ENCODE data around the gene TGFBR3. TPM values are rescaled to one million over a fixed set of nuclear protein-coding genes. Genes with fewer than 3 reads are reported as not detected.

TGFBR3 gene
- total and polyA plus RNA-seq, 2 of the 4 experiments (the other 2 are of a cell fraction), result 3.0 to 11.3 TPM

DNA sequence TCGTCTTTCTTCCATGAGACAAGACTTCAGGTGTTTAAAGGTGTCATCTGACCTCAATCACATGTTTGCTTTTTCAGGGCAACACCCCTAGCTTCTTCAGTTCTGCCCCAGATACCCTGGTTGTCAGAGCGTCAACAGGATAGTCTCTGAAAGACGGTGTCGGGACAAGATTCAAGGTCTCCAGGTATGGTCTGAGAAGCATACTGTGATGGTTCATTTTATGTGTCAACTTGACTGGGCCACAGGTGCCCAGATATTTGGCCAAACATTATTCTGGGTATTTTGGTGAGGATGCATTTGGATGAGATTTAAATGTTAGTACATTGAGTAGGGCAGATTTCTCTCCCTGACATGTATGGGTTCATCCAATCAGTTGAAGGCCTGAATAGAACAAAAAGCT lies 148.3 kb downstream of the TGFBR3 start:
- Histone ChIP-seq H4K8ac (ENCODE audit: low read depth in 2 of 2, low read length in 2 of 2) (0 out of 4 replicates have a peak overlapping the region, but pooled peaks of 1 of the 2 experiments have one; percentile 10), H2BK15ac (ENCODE audit: low read depth, low read length) (peak overlapping the region; percentile 55; the same call in 1 of the 3 replicates), H3K79me1 (ENCODE audit: low read depth in 1 of 2, low read length in 2 of 2) (peaks cover 0 to 7% of the 10 kb centered on the region in 2 experiments; a peak in 1 of 4 replicates), H2BK5ac (ENCODE audit: low read depth, low read length, poor library complexity, severe bottlenecking) (peak overlapping the region; percentile 10), H4K5ac (ENCODE audit: low read depth, low read length) (peak overlapping the region; percentile 54), H2AK5ac (ENCODE audit: low read depth, low read length) (peak overlapping the region; percentile 6; the same call in 1 of the 2 replicates), H4K20me1 (ENCODE audit: insufficient read depth, low read length) (no peaks in the 10 kb centered on the region), H3K4me2 (ENCODE audit: low read depth, low read length) (no peak overlapping the region), H3K56ac (ENCODE audit: extremely low read depth, insufficient read depth, low read length) (0 out of 2 replicates have a peak overlapping the region, but pooled peaks have one; percentile 14), H3K27ac (ENCODE audit: insufficient read depth, low read length) (peak overlapping the region; percentile 13; the same call in 1 of the 2 replicates), H2BK120ac (ENCODE audit: low read depth, low read length) (peak overlapping the region; percentile 77), H3K4me1 (ENCODE audit: control insufficient read depth, insufficient read depth, low read length) (peaks cover 13% of the 10 kb centered on the region), H3K4me3 (ENCODE audit: insufficient read depth, low read depth, low read length) (no peak overlapping the region), H3K18ac (ENCODE audit: low read depth, low read length) (peak overlapping the region; percentile 72; the same call in 1 of the 2 replicates), H2AFZ (replicated peaks; ENCODE audit: low read length, poor library complexity) (no peak overlapping the region), H4K91ac (ENCODE audit: insufficient read depth, low read depth, low read length) (peak overlapping the region; percentile 63; the same call in 1 of the 2 replicates), H3K9me3 (ENCODE audit: control insufficient read depth, insufficient read depth, low read length) (no peaks in the 10 kb centered on the region), H3K23ac (ENCODE audit: low read depth, low read length) (0 out of 2 replicates have a peak overlapping the region, but pooled peaks have one; percentile 16), H3K14ac (replicated peaks; ENCODE audit: low read depth, low read length) (peak overlapping the region; percentile 46; the same call in 1 of the 2 replicates), H3K27me3 (ENCODE audit: control insufficient read depth, insufficient read depth, low read length) (no peaks in the 10 kb centered on the region), H3K9ac (ENCODE audit: low read depth, low read length) (no peak overlapping the region), H3K9me1 (ENCODE audit: insufficient read depth, low read length) (peaks cover 16% of the 10 kb centered on the region), H2BK20ac (ENCODE audit: low read depth, low read length) (peak overlapping the region; percentile 63), H2AK9ac (replicated peaks; ENCODE audit: low read depth, low read length, poor library complexity) (no peak overlapping the region), H3K4ac (ENCODE audit: low read depth, low read length) (peak overlapping the region; percentile 67), H3K36me3 (ENCODE audit: control insufficient read depth, insufficient read depth, low read length) (peaks cover 9% of the 10 kb centered on the region)
- ChIA-PET CTCF (interaction anchor here (0.6 kb wide), 1 partner anchor 300 kb away, joined by 3 read pairs; no protein-coding TSS in a partner anchor), POLR2A (ENCODE audit: unreplicated experiment) (interaction anchor here (0.6 to 0.9 kb wide), 2 partner anchors 13 to 32 kb away, joined by 3 to 7 read pairs; no protein-coding TSS in a partner anchor)
- TF ChIP-seq CTCF (conservative IDR thresholded peaks at IDR 0.05; ENCODE audit: low read depth, low read length), result no peak
- TF ChIP-seq NFE2L2 (IDR thresholded peaks at IDR 0.05; ENCODE audit: low read depth, low read length), result no peak
- WGBS, 2 experiments (ENCODE audit: extremely low coverage in 2 of 2, insufficient read length in 1 of 2), result no CpG with 5 or more reads among the region's 4 CpGs
- in situ Hi-C loops (cut with MboI; ENCODE audit: low sequenced_read_pairs) (loop anchor here (10.0 kb wide), 1 partner anchor 147 kb away; the partner anchor contains the start of gene TGFBR3), intact Hi-C loops (cut with micrococcal nuclease) (loop anchor here (5.0 to 10.0 kb wide), 2 partner anchors 145 to 223 kb away; no protein-coding TSS in a partner anchor), dilution Hi-C loops (cut with HindIII; ENCODE audit: low sequenced_read_pairs, unreplicated experiment) (no loop called here)
- ATAC-seq (ENCODE audit: low read depth) (no peak), DNase-seq (no peak)
- BruUV-seq (replicated peaks), result no TSS peak
